K562 (cell line): ENCODE results near the gene NQO2. TPM values are rescaled to one million over a fixed set of nuclear protein-coding genes. Genes with fewer than 3 reads are reported as not detected.
A peak's percentile ranks its signal among the peaks of the same experiment; 100 is the strongest.

Source experiments
- FIP1L1 ChIP-seq: fragments of 200-400 bp; formaldehyde crosslinking; IDR thresholded peaks from 2 replicates; pipeline ENCODE4 v1.6.1; 2018; ENCODE audit warnings: mild to moderate bottlenecking, low read depth, low read length; ENCODE audit not compliant: poor library complexity, severe bottlenecking
- HNRNPLL ChIP-seq: fragments of 200-400 bp; formaldehyde crosslinking; IDR thresholded peaks from 2 replicates; pipeline ENCODE4 v1.6.1; 2017; ENCODE audit warnings: low read length, low read depth, mild to moderate bottlenecking; ENCODE audit not compliant: poor library complexity, severe bottlenecking
- PPARD ChIP-seq: fragments of 250-450 bp; sonication (Bioruptor Pico); IDR thresholded peaks from 2 replicates; pipeline ENCODE4 v1.8.0; 2022; ENCODE audit warnings: inconsistent platforms, mild to moderate bottlenecking, moderate library complexity
- SLC30A9 ChIP-seq: fragments of 250-450 bp; sonication (Bioruptor Pico); IDR thresholded peaks from 2 replicates; pipeline ENCODE4 v1.8.0; 2022; ENCODE audit warnings: mild to moderate bottlenecking, moderate library complexity
- polyA plus RNA-seq, 8 experiments: library from polyadenylated mRNA; depleted of rRNA in 4 of 8; stranded (reverse) in 5 of 8; unstranded in 3 of 8; fragments of >200 nt; fragmentation: Nextera tagmentation in 2 of 8; fragmentation: Illumina TruSeq in 1 of 8; extraction: Ambion mirVana in 2 of 8; extraction: Trizol in 1 of 8; gene quantifications; 2 replicates each; pipeline versions ENCODE4 v1.2.1 to v1.2.3, GENCODE V29; 2011 to 2014; ENCODE audit warnings: inconsistent platforms in 1 of 8, missing spikeins in 1 of 8
- total RNA-seq, 7 experiments: library from RNA; depleted of rRNA in 6 of 7; stranded (reverse); fragments of >200 nt in 6 of 7; fragmentation: Illumina TruSeq in 2 of 7; extraction: Trizol in 2 of 7; gene quantifications; 2 replicates each; pipeline versions ENCODE4 v1.2.1 to v1.2.3, GENCODE V29; 2011 to 2021; ENCODE audit warnings: low replicate concordance in 1 of 7
- TF ChIP-seq, protein P1 (sequence below): sonication (generic); formaldehyde crosslinking; IDR thresholded peaks from 2 replicates; pipeline ENCODE4 v1.5.0; 2020; ENCODE audit warnings: missing genetic modification reagents
- TF ChIP-seq, protein P2 (sequence below): fragments of 250-450 bp; sonication (Bioruptor Pico); IDR thresholded peaks from 2 replicates; pipeline ENCODE4 v1.5.0; 2020; ENCODE audit warnings: mild to moderate bottlenecking, borderline replicate concordance
- TF ChIP-seq, protein P3 (sequence below), 3 experiments: IDR thresholded peaks in 2 of 3; conservative IDR thresholded peaks in 1 of 3; 2 replicates each; pipeline ENCODE4 v1.5.1; 2011 to 2012; ENCODE audit warnings: low read length in 3 of 3, mild to moderate bottlenecking in 3 of 3, control low read depth in 2 of 3, improper control_type of control experiment in 1 of 3, inconsistent platforms in 1 of 3, low read depth in 1 of 3, mixed read lengths in 1 of 3, moderate library complexity in 1 of 3; ENCODE audit not compliant: insufficient read depth in 2 of 3
- TF ChIP-seq, protein P4 (sequence below): fragments of 450-650 bp; IDR thresholded peaks from 2 replicates; pipeline ENCODE4 v1.6.1; 2017; ENCODE audit warnings: antibody characterized with exemption
- TF ChIP-seq, protein P5 (sequence below): fragments of 250-450 bp; sonication (Bioruptor Pico); IDR thresholded peaks from 2 replicates; pipeline ENCODE4 v1.5.0; 2022; ENCODE audit warnings: mild to moderate bottlenecking
- TF ChIP-seq, protein P6 (sequence below): fragments of 450-650 bp; IDR thresholded peaks from 2 replicates; pipeline ENCODE4 v1.6.1; 2017; ENCODE audit warnings: antibody characterized with exemption, mild to moderate bottlenecking

NQO2 gene
- total and polyA plus RNA-seq, 9 of the 15 experiments (the other 6 are each of a cell fraction or from before 2014, with no cell fraction given): 54.6 to 214 (median 116) TPM

DNA sequence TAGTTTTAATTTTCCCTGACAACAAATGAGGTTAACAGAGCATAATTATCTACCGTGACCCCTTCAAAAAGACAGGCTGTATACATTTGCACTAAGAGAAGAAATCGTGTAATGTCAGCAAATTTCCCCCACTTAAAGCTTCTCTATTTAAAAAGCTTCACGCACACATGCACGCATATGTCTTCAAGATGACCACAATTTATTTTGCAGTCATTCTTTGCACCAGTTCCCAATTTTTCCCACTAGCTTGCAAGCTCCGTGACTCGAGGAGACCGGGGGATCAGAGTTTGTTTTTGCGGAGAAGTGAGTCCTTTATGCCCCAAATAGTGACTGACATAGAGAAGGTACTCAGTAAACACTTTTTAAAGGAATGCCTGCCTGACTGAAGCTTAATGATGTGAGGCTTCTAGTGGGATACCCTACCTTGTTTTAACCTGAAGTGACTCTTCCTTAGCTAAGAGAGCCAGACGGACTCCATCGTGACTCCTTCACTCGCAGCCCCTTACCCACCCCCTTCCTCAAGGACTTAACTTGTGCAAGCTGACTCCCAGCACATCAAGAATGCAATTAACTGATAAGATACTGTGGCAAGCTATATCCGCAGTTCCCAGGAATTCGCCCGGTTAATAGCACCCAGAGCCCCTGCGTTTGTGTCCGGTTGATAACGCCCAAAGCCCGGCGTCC is 9.3 kb upstream of the NQO2 start (continued):
- TF ChIP-seq HNRNPLL (no peak), FIP1L1 (no peak), PPARD (CRISPR knock-in tag) (no peak), SLC30A9 (CRISPR knock-in tag) (no peak)
- TF ChIP-seq, protein P1, sequence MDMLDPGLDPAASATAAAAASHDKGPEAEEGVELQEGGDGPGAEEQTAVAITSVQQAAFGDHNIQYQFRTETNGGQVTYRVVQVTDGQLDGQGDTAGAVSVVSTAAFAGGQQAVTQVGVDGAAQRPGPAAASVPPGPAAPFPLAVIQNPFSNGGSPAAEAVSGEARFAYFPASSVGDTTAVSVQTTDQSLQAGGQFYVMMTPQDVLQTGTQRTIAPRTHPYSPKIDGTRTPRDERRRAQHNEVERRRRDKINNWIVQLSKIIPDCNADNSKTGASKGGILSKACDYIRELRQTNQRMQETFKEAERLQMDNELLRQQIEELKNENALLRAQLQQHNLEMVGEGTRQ (CRISPR knock-in tag): no peak
- TF ChIP-seq, protein P2, sequence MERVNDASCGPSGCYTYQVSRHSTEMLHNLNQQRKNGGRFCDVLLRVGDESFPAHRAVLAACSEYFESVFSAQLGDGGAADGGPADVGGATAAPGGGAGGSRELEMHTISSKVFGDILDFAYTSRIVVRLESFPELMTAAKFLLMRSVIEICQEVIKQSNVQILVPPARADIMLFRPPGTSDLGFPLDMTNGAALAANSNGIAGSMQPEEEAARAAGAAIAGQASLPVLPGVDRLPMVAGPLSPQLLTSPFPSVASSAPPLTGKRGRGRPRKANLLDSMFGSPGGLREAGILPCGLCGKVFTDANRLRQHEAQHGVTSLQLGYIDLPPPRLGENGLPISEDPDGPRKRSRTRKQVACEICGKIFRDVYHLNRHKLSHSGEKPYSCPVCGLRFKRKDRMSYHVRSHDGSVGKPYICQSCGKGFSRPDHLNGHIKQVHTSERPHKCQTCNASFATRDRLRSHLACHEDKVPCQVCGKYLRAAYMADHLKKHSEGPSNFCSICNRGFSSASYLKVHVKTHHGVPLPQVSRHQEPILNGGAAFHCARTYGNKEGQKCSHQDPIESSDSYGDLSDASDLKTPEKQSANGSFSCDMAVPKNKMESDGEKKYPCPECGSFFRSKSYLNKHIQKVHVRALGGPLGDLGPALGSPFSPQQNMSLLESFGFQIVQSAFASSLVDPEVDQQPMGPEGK (CRISPR knock-in tag): peak; percentile 61
- TF ChIP-seq, protein P3, sequence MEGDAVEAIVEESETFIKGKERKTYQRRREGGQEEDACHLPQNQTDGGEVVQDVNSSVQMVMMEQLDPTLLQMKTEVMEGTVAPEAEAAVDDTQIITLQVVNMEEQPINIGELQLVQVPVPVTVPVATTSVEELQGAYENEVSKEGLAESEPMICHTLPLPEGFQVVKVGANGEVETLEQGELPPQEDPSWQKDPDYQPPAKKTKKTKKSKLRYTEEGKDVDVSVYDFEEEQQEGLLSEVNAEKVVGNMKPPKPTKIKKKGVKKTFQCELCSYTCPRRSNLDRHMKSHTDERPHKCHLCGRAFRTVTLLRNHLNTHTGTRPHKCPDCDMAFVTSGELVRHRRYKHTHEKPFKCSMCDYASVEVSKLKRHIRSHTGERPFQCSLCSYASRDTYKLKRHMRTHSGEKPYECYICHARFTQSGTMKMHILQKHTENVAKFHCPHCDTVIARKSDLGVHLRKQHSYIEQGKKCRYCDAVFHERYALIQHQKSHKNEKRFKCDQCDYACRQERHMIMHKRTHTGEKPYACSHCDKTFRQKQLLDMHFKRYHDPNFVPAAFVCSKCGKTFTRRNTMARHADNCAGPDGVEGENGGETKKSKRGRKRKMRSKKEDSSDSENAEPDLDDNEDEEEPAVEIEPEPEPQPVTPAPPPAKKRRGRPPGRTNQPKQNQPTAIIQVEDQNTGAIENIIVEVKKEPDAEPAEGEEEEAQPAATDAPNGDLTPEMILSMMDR (IDR thresholded peaks at IDR 0.05 in 2 of 3, conservative IDR thresholded peaks at IDR 0.05 in 1 of 3; ENCODE audit: insufficient read depth in 2 of 3, low read depth in 1 of 3, low read length in 3 of 3): no peak
- TF ChIP-seq, protein P4, sequence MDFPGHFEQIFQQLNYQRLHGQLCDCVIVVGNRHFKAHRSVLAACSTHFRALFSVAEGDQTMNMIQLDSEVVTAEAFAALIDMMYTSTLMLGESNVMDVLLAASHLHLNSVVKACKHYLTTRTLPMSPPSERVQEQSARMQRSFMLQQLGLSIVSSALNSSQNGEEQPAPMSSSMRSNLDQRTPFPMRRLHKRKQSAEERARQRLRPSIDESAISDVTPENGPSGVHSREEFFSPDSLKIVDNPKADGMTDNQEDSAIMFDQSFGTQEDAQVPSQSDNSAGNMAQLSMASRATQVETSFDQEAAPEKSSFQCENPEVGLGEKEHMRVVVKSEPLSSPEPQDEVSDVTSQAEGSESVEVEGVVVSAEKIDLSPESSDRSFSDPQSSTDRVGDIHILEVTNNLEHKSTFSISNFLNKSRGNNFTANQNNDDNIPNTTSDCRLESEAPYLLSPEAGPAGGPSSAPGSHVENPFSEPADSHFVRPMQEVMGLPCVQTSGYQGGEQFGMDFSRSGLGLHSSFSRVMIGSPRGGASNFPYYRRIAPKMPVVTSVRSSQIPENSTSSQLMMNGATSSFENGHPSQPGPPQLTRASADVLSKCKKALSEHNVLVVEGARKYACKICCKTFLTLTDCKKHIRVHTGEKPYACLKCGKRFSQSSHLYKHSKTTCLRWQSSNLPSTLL: no peak
- TF ChIP-seq, protein P5, sequence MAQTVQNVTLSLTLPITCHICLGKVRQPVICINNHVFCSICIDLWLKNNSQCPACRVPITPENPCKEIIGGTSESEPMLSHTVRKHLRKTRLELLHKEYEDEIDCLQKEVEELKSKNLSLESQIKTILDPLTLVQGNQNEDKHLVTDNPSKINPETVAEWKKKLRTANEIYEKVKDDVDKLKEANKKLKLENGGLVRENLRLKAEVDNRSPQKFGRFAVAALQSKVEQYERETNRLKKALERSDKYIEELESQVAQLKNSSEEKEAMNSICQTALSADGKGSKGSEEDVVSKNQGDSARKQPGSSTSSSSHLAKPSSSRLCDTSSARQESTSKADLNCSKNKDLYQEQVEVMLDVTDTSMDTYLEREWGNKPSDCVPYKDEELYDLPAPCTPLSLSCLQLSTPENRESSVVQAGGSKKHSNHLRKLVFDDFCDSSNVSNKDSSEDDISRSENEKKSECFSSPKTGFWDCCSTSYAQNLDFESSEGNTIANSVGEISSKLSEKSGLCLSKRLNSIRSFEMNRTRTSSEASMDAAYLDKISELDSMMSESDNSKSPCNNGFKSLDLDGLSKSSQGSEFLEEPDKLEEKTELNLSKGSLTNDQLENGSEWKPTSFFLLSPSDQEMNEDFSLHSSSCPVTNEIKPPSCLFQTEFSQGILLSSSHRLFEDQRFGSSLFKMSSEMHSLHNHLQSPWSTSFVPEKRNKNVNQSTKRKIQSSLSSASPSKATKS (CRISPR knock-in tag): no peak
- TF ChIP-seq, protein P6, sequence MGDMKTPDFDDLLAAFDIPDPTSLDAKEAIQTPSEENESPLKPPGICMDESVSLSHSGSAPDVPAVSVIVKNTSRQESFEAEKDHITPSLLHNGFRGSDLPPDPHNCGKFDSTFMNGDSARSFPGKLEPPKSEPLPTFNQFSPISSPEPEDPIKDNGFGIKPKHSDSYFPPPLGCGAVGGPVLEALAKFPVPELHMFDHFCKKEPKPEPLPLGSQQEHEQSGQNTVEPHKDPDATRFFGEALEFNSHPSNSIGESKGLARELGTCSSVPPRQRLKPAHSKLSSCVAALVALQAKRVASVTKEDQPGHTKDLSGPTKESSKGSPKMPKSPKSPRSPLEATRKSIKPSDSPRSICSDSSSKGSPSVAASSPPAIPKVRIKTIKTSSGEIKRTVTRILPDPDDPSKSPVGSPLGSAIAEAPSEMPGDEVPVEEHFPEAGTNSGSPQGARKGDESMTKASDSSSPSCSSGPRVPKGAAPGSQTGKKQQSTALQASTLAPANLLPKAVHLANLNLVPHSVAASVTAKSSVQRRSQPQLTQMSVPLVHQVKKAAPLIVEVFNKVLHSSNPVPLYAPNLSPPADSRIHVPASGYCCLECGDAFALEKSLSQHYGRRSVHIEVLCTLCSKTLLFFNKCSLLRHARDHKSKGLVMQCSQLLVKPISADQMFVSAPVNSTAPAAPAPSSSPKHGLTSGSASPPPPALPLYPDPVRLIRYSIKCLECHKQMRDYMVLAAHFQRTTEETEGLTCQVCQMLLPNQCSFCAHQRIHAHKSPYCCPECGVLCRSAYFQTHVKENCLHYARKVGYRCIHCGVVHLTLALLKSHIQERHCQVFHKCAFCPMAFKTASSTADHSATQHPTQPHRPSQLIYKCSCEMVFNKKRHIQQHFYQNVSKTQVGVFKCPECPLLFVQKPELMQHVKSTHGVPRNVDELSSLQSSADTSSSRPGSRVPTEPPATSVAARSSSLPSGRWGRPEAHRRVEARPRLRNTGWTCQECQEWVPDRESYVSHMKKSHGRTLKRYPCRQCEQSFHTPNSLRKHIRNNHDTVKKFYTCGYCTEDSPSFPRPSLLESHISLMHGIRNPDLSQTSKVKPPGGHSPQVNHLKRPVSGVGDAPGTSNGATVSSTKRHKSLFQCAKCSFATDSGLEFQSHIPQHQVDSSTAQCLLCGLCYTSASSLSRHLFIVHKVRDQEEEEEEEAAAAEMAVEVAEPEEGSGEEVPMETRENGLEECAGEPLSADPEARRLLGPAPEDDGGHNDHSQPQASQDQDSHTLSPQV: peak; percentile 99
